Right cardiac atrium (tissue), 5 donors: Measurements from ENCODE around the gene FRMD4A. TPM values are rescaled to one million over a fixed set of nuclear protein-coding genes. Genes with fewer than 3 reads are reported as not detected.

ENCODE experiments used
- ATAC-seq, 2 donors: fragments of 200-7000 bp; cut with Tn5 transposase; one replicate each; pipeline versions ENCODE4 v1.8.0 to v1.9.1; 2020; ENCODE audit warnings: moderate library complexity in 2 of 2, mild to moderate bottlenecking in 1 of 2
- DNase-seq, 3 donors: peaks; one replicate each; pipeline ENCODE4 v3.0.0-alpha.2; 2020
- H3K27ac ChIP-seq: one replicate; pipeline ENCODE4 v1.5.1; 2013; ENCODE audit warnings: mild to moderate bottlenecking, low read length, control low read depth, moderate library complexity
- H3K27me3 ChIP-seq: one replicate; pipeline ENCODE4 v1.6.1; 2013; ENCODE audit not compliant: control insufficient read depth, insufficient read depth
- H3K4me1 ChIP-seq: one replicate; pipeline ENCODE4 v1.6.1; 2013; ENCODE audit warnings: low read length; ENCODE audit not compliant: control insufficient read depth, insufficient read depth
- H3K4me3 ChIP-seq: one replicate; pipeline ENCODE4 v1.5.1; 2013; ENCODE audit warnings: low read length, control low read depth
- H3K9me3 ChIP-seq: one replicate; pipeline ENCODE4 v1.6.1; 2013; ENCODE audit warnings: low read length; ENCODE audit not compliant: control insufficient read depth
- WGBS: extraction: QIAGEN DNeasy Blood & Tissue Kit; methylation state at CpG from one replicate; pipeline ENCODE4 v1.1.7; 2013; 5-methylcytosine and 5-hydroxymethylcytosine counted together
- intact Hi-C, 4 donors: fragments of 100-400 bp; cut with DNase I; formaldehyde crosslinking; loops; one replicate each; pipeline versions ENCODE4 v1.11.0 to v1.14.0; 2022 to 2023
- polyA plus RNA-seq: library from polyadenylated mRNA; stranded (reverse); fragments of 200-250 nt; gene quantifications from one replicate; pipeline ENCODE4 v1.2.3, GENCODE V29; 2013
- total RNA-seq, 4 donors: library from RNA; stranded (reverse); fragmentation: NEBNext Ultra II Directional; extraction: Animal tissue kit (Norgen Biotek cat#: 25700); gene quantifications; one replicate each; pipeline ENCODE4 v1.2.1, GENCODE V29; 2021
- donor health status: healthy with polysubstance abuse.
- donor health status: DM: no; HTN: yes; CAD: no.
- donor health status: DM: no; HTN: no; CAD: no.
- donor health status: DM: no; HTN: yes; CAD: no; lungs with severe emphysema.
- donor health status: DM: yes; HTN: yes; CAD: no.

FRMD4A gene
- total and polyA plus RNA-seq, 5 donors: 14.8 to 30.3 (median 25.1) TPM

GRCh38 chr10:14291296-14291695 lies 39.4 kb downstream of the FRMD4A start:
- Histone ChIP-seq H3K27ac (no peak overlapping the region), H3K27me3 (no peaks in the 10 kb centered on the region), H3K4me1 (peaks cover 5% of the 10 kb centered on the region), H3K9me3 (no peaks in the 10 kb centered on the region), H3K4me3 (no peak overlapping the region)
- no peak for ATAC-seq
- DNase-seq: no peak
- 92% methylated on average over 1 of the region's 1 CpG for WGBS
- intact Hi-C loops: no loop called here

- no peak for DNase-seq
- WGBS: 79% methylated on average over 6 of the region's 6 CpGs
- intact Hi-C loops: no loop called here
Measured at GRCh38 chr10:14285941-14286560, 44.7 kb downstream of the FRMD4A start.

GRCh38 chr10:14282276-14282675 lies 48.4 kb downstream of the FRMD4A start:
- intact Hi-C loops: no loop called here
- 82% methylated on average over 4 of the region's 4 CpGs for WGBS

More at GRCh38 chr10:14285941-14286560, 44.7 kb downstream of the FRMD4A start:
- H3K27ac ChIP-seq: no peak overlapping the region
- H3K4me1 ChIP-seq: no peaks in the 10 kb centered on the region
- no peak for ATAC-seq
- no peaks in the 10 kb centered on the region for H3K27me3 ChIP-seq
- no peak overlapping the region for H3K4me3 ChIP-seq
- H3K9me3 ChIP-seq: no peaks in the 10 kb centered on the region

GRCh38 chr10:14278533-14278932 lies 52.2 kb downstream of the FRMD4A start:
- no peak overlapping the region for H3K4me3 ChIP-seq
- no peaks in the 10 kb centered on the region for H3K4me1 ChIP-seq
- 87% methylated on average over 8 of the region's 8 CpGs for WGBS
- no peaks in the 10 kb centered on the region for H3K27me3 ChIP-seq
- ATAC-seq: no peak
- intact Hi-C loops: no loop called here
- no peak for DNase-seq
- H3K27ac ChIP-seq: no peak overlapping the region
- H3K9me3 ChIP-seq: no peaks in the 10 kb centered on the region

More at GRCh38 chr10:14282276-14282675, 48.4 kb downstream of the FRMD4A start:
- no peak for ATAC-seq
- no peaks in the 10 kb centered on the region for H3K27me3 ChIP-seq
- H3K4me3 ChIP-seq: no peak overlapping the region
- no peak for DNase-seq
- no peaks in the 10 kb centered on the region for H3K4me1 ChIP-seq
- H3K27ac ChIP-seq: no peak overlapping the region
- no peaks in the 10 kb centered on the region for H3K9me3 ChIP-seq

- H3K27ac ChIP-seq: no peak overlapping the region
- no peaks in the 10 kb centered on the region for H3K27me3 ChIP-seq
- H3K9me3 ChIP-seq: no peaks in the 10 kb centered on the region
- DNase-seq (no peak), ATAC-seq (no peak)
- no peak overlapping the region for H3K4me3 ChIP-seq
- WGBS: 74% methylated on average over 4 of the region's 4 CpGs
- intact Hi-C loops: no loop called here
- no peaks in the 10 kb centered on the region for H3K4me1 ChIP-seq
Measured at GRCh38 chr10:14276210-14276609, 54.5 kb downstream of the FRMD4A start.

GRCh38 chr10:14271621-14272020 lies 59.1 kb downstream of the FRMD4A start:
- Histone ChIP-seq H3K27me3 (no peaks in the 10 kb centered on the region), H3K27ac (no peak overlapping the region), H3K9me3 (no peaks in the 10 kb centered on the region), H3K4me1 (no peaks in the 10 kb centered on the region), H3K4me3 (no peak overlapping the region)
- ATAC-seq (no peak), DNase-seq (no peak)
- WGBS: 81% methylated on average over 3 of the region's 3 CpGs
- intact Hi-C loops: no loop called here

- H3K4me3 ChIP-seq: no peak overlapping the region
- ATAC-seq: no peak
- DNase-seq: no peak
- H3K9me3 ChIP-seq: no peaks in the 10 kb centered on the region
- H3K4me1 ChIP-seq: no peaks in the 10 kb centered on the region
- 85% methylated on average over 3 of the region's 3 CpGs for WGBS
- H3K27me3 ChIP-seq: no peaks in the 10 kb centered on the region
- intact Hi-C loops: no loop called here
- H3K27ac ChIP-seq: no peak overlapping the region
Measured at GRCh38 chr10:14270370-14270769, 60.4 kb downstream of the FRMD4A start.

GRCh38 chr10:14265709-14266108 lies 65.0 kb downstream of the FRMD4A start:
- Histone ChIP-seq H3K27me3 (no peaks in the 10 kb centered on the region), H3K4me3 (no peak overlapping the region), H3K27ac (no peak overlapping the region), H3K4me1 (no peaks in the 10 kb centered on the region), H3K9me3 (no peaks in the 10 kb centered on the region)
- intact Hi-C loops: no loop called here
- DNase-seq (no peak), ATAC-seq (no peak)
- 88% methylated on average over 4 of the region's 4 CpGs for WGBS

GRCh38 chr10:14262836-14263425 lies 67.8 kb downstream of the FRMD4A start:
- no peak overlapping the region for H3K4me3 ChIP-seq
- ATAC-seq (no peak), DNase-seq (no peak)
- no peak overlapping the region for H3K27ac ChIP-seq
- no peaks in the 10 kb centered on the region for H3K9me3 ChIP-seq
- intact Hi-C loops: no loop called here
- 82% methylated on average over 15 of the region's 15 CpGs for WGBS
- H3K4me1 ChIP-seq: no peaks in the 10 kb centered on the region
- no peaks in the 10 kb centered on the region for H3K27me3 ChIP-seq

GRCh38 chr10:14261336-14261735 lies 69.4 kb downstream of the FRMD4A start:
- Histone ChIP-seq H3K27me3 (no peaks in the 10 kb centered on the region), H3K9me3 (no peaks in the 10 kb centered on the region), H3K4me3 (no peak overlapping the region), H3K4me1 (no peaks in the 10 kb centered on the region), H3K27ac (no peak overlapping the region)
- intact Hi-C loops: no loop called here
- 64% methylated on average over 2 of the region's 2 CpGs for WGBS
- DNase-seq (no peak), ATAC-seq (no peak)

GRCh38 chr10:14259696-14260566 lies 70.8 kb downstream of the FRMD4A start:
- no peak overlapping the region for H3K27ac ChIP-seq
- H3K27me3 ChIP-seq: no peaks in the 10 kb centered on the region
- no peaks in the 10 kb centered on the region for H3K9me3 ChIP-seq
- H3K4me1 ChIP-seq: no peaks in the 10 kb centered on the region
- WGBS: 53% methylated on average over 7 of the region's 7 CpGs
- no peak for ATAC-seq
- DNase-seq: no peak
- H3K4me3 ChIP-seq: no peak overlapping the region
- intact Hi-C loops: no loop called here
